HEK293 (cell line): ENCODE measurements around the gene CSNK2A1.
A peak's percentile ranks its signal among the peaks of the same experiment; 100 is the strongest.

Experiments
- CTCF ChIA-PET: fragments of 350-600 bp; formaldehyde crosslinking; extraction: SDS; loops from one replicate; lab custom pipeline; 2021; ENCODE audit warnings: antibody characterized with exemption; lab: Yijun Ruan, JAX
- POLR2A ChIA-PET: fragments of 300-600 bp; formaldehyde crosslinking; extraction: SDS; loops from one replicate; lab custom pipeline; 2020; ENCODE audit warnings: antibody characterized with exemption, inconsistent platforms; lab: Yijun Ruan, JAX
- H3K27ac ChIP-seq: fragments of 200-500 bp; sonication (Bioruptor generic); 2 replicates; pipeline ENCODE4 v1.5.1; 2014; ENCODE audit warnings: low read depth, low read length, control low read depth, inconsistent platforms; ENCODE audit errors: extremely low read depth
- H3K36me3 ChIP-seq, 2 experiments: fragments of 200-500 bp in 1 of 2; sonication (Bioruptor generic) in 1 of 2; 1 replicate in 1 of 2; 2 replicates in 1 of 2; pipeline ENCODE4 v1.5.1; 2014 to 2017; ENCODE audit warnings: inconsistent platforms in 2 of 2, low read length in 2 of 2; ENCODE audit not compliant: control insufficient read depth in 2 of 2, insufficient read depth in 1 of 2
- H3K4me1 ChIP-seq: fragments of 200-500 bp; sonication (Bioruptor generic); 2 replicates; pipeline ENCODE4 v1.5.1; 2014; ENCODE audit warnings: mild to moderate bottlenecking, low read length, inconsistent platforms; ENCODE audit not compliant: control insufficient read depth, insufficient read depth
- H3K4me3 ChIP-seq: 2 replicates; pipeline ENCODE4 v1.5.1; 2011; ENCODE audit warnings: low read depth, mild to moderate bottlenecking, control low read depth, low read length, moderate library complexity
- H3K9me3 ChIP-seq: fragments of 200-500 bp; sonication (Bioruptor generic); 2 replicates; pipeline ENCODE4 v1.5.1; 2014; ENCODE audit warnings: low read depth, low read length, inconsistent platforms; ENCODE audit not compliant: control insufficient read depth, insufficient read depth
- AEBP2 ChIP-seq: fragments of 450-650 bp; formaldehyde crosslinking; IDR thresholded peaks from 2 replicates; pipeline ENCODE4 v1.5.1; 2016; ENCODE audit warnings: missing biosample characterization, missing genetic modification characterization, borderline replicate concordance
- ELK4 ChIP-seq: IDR thresholded peaks from 2 replicates; pipeline ENCODE4 v1.6.1; 2011; ENCODE audit warnings: mild to moderate bottlenecking, low read depth, low read length, borderline replicate concordance
- GLIS1 ChIP-seq: fragments of 450-650 bp; formaldehyde crosslinking; IDR thresholded peaks from 2 replicates; pipeline ENCODE4 v1.5.1; 2016; ENCODE audit warnings: missing biosample characterization, missing genetic modification characterization
- GLIS2 ChIP-seq: fragments of 450-650 bp; formaldehyde crosslinking; IDR thresholded peaks from 2 replicates; pipeline ENCODE4 v1.5.1; 2016; ENCODE audit warnings: missing biosample characterization, missing genetic modification characterization
- KLF10 ChIP-seq: fragments of 450-650 bp; IDR thresholded peaks from 2 replicates; pipeline ENCODE4 v1.5.1; 2018; ENCODE audit warnings: missing biosample characterization, mild to moderate bottlenecking, missing genetic modification characterization
- OVOL3 ChIP-seq: fragments of 450-650 bp; formaldehyde crosslinking; IDR thresholded peaks from 2 replicates; pipeline ENCODE4 v1.5.1; 2016; ENCODE audit warnings: missing biosample characterization, missing genetic modification characterization
- RBAK ChIP-seq: fragments of 450-650 bp; formaldehyde crosslinking; IDR thresholded peaks from 2 replicates; pipeline ENCODE4 v1.5.1; 2016; ENCODE audit warnings: missing biosample characterization, missing genetic modification characterization
- REPIN1 ChIP-seq: fragments of 450-650 bp; formaldehyde crosslinking; IDR thresholded peaks from 2 replicates; pipeline ENCODE4 v1.5.1; 2017; ENCODE audit warnings: missing biosample characterization, missing genetic modification characterization, low read depth
- SETDB1 ChIP-seq: IDR thresholded peaks from one replicate; pipeline ENCODE4 v1.6.1; 2017; ENCODE audit warnings: mild to moderate bottlenecking, low read length, moderate library complexity, mixed read lengths; ENCODE audit not compliant: insufficient read length
- TRIM28 ChIP-seq: IDR thresholded peaks from 2 replicates; pipeline ENCODE4 v1.6.1; 2011; ENCODE audit warnings: low read length, control low read depth, borderline replicate concordance
- ZEB2 ChIP-seq: fragments of 450-650 bp; formaldehyde crosslinking; IDR thresholded peaks from 2 replicates; pipeline ENCODE4 v1.5.1; 2016; ENCODE audit warnings: missing biosample characterization, missing genetic modification characterization
- ZNF140 ChIP-seq: fragments of 450-650 bp; formaldehyde crosslinking; IDR thresholded peaks from 2 replicates; pipeline ENCODE4 v1.5.1; 2016; ENCODE audit warnings: missing biosample characterization, missing genetic modification characterization
- ZNF169 ChIP-seq: fragments of 450-650 bp; formaldehyde crosslinking; IDR thresholded peaks from 2 replicates; pipeline ENCODE4 v1.5.1; 2016; ENCODE audit warnings: missing biosample characterization, missing genetic modification characterization
- ZNF184 ChIP-seq: fragments of 450-650 bp; IDR thresholded peaks from 2 replicates; pipeline ENCODE4 v1.5.1; 2018; ENCODE audit warnings: missing biosample characterization, mild to moderate bottlenecking, missing genetic modification characterization
- ZNF19 ChIP-seq: fragments of 450-650 bp; formaldehyde crosslinking; IDR thresholded peaks from 2 replicates; pipeline ENCODE4; 2016; ENCODE audit warnings: missing biosample characterization, missing genetic modification characterization, low read depth
- ZNF324 ChIP-seq: fragments of 450-650 bp; formaldehyde crosslinking; IDR thresholded peaks from 2 replicates; pipeline ENCODE4 v1.5.1; 2016; ENCODE audit warnings: missing biosample characterization, missing genetic modification characterization
- ZNF366 ChIP-seq: fragments of 450-650 bp; formaldehyde crosslinking; conservative IDR thresholded peaks from 2 replicates; pipeline ENCODE4 v1.5.1; 2016; ENCODE audit warnings: missing biosample characterization, missing genetic modification characterization
- ZNF768 ChIP-seq: fragments of 450-650 bp; formaldehyde crosslinking; IDR thresholded peaks from 2 replicates; pipeline ENCODE4 v1.5.1; 2018; ENCODE audit warnings: missing biosample characterization, mild to moderate bottlenecking, missing genetic modification characterization
- ZNF776 ChIP-seq: fragments of 450-650 bp; formaldehyde crosslinking; IDR thresholded peaks from 2 replicates; pipeline ENCODE4 v1.5.0; 2017; ENCODE audit warnings: missing biosample characterization, missing genetic modification characterization, borderline replicate concordance
- ZXDB ChIP-seq: fragments of 450-650 bp; formaldehyde crosslinking; IDR thresholded peaks from 2 replicates; pipeline ENCODE4 v1.5.1; 2016; ENCODE audit warnings: missing biosample characterization, missing genetic modification characterization
- TF ChIP-seq, protein P1 (sequence below): fragments of 450-650 bp; formaldehyde crosslinking; IDR thresholded peaks from 2 replicates; pipeline ENCODE4 v1.5.1; 2016; ENCODE audit warnings: missing biosample characterization, missing genetic modification characterization
- TF ChIP-seq, protein P2 (sequence below): fragments of 450-650 bp; formaldehyde crosslinking; IDR thresholded peaks from 2 replicates; pipeline ENCODE4 v1.5.1; 2016; ENCODE audit warnings: missing biosample characterization, missing genetic modification characterization
- TF ChIP-seq, protein P3 (sequence below): fragments of 450-650 bp; formaldehyde crosslinking; IDR thresholded peaks from 2 replicates; pipeline ENCODE4 v1.5.1; 2016; ENCODE audit warnings: missing biosample characterization, missing genetic modification characterization

CSNK2A1 gene

GRCh38 chr20:472889-473292 is 70.7 kb downstream of the CSNK2A1 start (continued):
- TF ChIP-seq ZNF140, result no peak
- TF ChIP-seq KLF10, result no peak
- TF ChIP-seq GLIS1 (tag by site-specific recombination), result no peak
- no peak for TF ChIP-seq RBAK
- TF ChIP-seq GLIS2, result no peak
- no peak for TF ChIP-seq ZNF366 (tag by site-specific recombination)
- TF ChIP-seq, protein P1, sequence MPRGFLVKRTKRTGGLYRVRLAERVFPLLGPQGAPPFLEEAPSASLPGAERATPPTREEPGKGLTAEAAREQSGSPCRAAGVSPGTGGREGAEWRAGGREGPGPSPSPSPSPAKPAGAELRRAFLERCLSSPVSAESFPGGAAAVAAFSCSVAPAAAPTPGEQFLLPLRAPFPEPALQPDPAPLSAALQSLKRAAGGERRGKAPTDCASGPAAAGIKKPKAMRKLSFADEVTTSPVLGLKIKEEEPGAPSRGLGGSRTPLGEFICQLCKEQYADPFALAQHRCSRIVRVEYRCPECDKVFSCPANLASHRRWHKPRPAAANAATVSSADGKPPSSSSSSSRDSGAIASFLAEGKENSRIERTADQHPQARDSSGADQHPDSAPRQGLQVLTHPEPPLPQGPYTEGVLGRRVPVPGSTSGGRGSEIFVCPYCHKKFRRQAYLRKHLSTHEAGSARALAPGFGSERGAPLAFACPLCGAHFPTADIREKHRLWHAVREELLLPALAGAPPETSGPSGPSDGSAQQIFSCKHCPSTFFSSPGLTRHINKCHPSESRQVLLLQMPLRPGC, result no peak
- TF ChIP-seq OVOL3 (tag by site-specific recombination), result no peak
- TF ChIP-seq, protein P2, sequence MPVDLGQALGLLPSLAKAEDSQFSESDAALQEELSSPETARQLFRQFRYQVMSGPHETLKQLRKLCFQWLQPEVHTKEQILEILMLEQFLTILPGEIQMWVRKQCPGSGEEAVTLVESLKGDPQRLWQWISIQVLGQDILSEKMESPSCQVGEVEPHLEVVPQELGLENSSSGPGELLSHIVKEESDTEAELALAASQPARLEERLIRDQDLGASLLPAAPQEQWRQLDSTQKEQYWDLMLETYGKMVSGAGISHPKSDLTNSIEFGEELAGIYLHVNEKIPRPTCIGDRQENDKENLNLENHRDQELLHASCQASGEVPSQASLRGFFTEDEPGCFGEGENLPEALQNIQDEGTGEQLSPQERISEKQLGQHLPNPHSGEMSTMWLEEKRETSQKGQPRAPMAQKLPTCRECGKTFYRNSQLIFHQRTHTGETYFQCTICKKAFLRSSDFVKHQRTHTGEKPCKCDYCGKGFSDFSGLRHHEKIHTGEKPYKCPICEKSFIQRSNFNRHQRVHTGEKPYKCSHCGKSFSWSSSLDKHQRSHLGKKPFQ (tag by site-specific recombination), result no peak
- no peak for TF ChIP-seq ELK4

DNA sequence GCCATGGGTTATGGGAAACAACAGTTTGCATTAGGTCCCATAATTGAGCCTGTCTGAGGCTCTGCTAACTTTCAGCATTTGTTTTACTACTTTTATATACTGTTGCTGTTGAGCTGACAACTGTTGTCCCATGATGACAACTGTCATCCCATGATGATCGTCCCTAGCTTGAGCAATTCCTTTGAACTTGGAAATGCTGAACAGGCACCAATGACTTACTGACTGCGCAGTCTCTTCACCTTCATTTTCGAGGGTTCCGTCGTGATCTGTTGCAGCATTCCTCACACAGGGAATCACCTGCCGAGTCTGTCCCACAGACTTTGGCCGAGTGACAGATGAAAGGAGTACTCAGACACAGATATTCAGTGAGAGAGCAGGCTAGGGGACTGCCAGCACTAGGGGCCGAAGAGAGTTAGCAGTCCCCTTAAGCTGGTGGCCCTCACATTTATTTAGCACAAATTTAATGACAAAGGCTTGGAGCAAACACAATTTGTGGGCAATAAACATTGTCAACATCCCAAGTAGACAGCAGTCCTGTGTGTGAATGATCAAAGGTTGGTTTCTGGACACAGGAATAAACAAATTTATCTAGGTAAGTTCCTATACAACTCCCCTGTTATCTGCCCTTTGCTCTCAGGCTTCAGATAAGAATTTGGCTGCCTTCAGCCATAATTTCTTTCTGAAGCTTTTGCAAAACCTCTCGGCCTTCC is 71.3 kb downstream of the CSNK2A1 start:
- Histone ChIP-seq H3K9me3 (no peaks in the 10 kb centered on the region), H3K36me3 (peaks cover 8 to 18% of the 10 kb centered on the region in 2 experiments; a peak in 2 of 3 replicates), H3K4me3 (no peak overlapping the region)
- POLR2A ChIA-PET, result no interaction called here
- TF ChIP-seq, protein P3, sequence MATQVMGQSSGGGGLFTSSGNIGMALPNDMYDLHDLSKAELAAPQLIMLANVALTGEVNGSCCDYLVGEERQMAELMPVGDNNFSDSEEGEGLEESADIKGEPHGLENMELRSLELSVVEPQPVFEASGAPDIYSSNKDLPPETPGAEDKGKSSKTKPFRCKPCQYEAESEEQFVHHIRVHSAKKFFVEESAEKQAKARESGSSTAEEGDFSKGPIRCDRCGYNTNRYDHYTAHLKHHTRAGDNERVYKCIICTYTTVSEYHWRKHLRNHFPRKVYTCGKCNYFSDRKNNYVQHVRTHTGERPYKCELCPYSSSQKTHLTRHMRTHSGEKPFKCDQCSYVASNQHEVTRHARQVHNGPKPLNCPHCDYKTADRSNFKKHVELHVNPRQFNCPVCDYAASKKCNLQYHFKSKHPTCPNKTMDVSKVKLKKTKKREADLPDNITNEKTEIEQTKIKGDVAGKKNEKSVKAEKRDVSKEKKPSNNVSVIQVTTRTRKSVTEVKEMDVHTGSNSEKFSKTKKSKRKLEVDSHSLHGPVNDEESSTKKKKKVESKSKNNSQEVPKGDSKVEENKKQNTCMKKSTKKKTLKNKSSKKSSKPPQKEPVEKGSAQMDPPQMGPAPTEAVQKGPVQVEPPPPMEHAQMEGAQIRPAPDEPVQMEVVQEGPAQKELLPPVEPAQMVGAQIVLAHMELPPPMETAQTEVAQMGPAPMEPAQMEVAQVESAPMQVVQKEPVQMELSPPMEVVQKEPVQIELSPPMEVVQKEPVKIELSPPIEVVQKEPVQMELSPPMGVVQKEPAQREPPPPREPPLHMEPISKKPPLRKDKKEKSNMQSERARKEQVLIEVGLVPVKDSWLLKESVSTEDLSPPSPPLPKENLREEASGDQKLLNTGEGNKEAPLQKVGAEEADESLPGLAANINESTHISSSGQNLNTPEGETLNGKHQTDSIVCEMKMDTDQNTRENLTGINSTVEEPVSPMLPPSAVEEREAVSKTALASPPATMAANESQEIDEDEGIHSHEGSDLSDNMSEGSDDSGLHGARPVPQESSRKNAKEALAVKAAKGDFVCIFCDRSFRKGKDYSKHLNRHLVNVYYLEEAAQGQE, result no peak
- TF ChIP-seq ZXDB, result no peak
- no peak for TF ChIP-seq ZNF19 (tag by site-specific recombination)
- no peak for TF ChIP-seq ZEB2 (tag by site-specific recombination)
- TF ChIP-seq ZNF324 (tag by site-specific recombination), result no peak
- TF ChIP-seq ZNF140, result no peak
- peak; percentile 16 for TF ChIP-seq SETDB1
- peak; percentile 51; the same call in 1 of the 2 replicates for TF ChIP-seq TRIM28
- TF ChIP-seq ZNF768 (tag by site-specific recombination), result no peak
- no peak for TF ChIP-seq AEBP2 (tag by site-specific recombination)
- no peak for TF ChIP-seq REPIN1 (tag by site-specific recombination)
- no peak for TF ChIP-seq ZNF184 (tag by site-specific recombination)
- no peak for TF ChIP-seq ZNF776 (tag by site-specific recombination)
- TF ChIP-seq ZNF169, result no peak
- TF ChIP-seq, all 188 proteins: peak for 2
- CTCF ChIA-PET, result interaction anchor here (1.7 to 2.5 kb wide), 2 partner anchors 41 to 117 kb away, joined by 6 to 15 read pairs; no protein-coding TSS in a partner anchor
- Histone ChIP-seq H3K27ac (no peak overlapping the region), H3K4me1 (no peaks in the 10 kb centered on the region)
